Cerebellar nuclear complex (tissue), 1 donor: Measurements from ENCODE around the gene VAC14.
A peak's percentile ranks its signal among the peaks of the same experiment; 100 is the strongest.
"Not testable (repeated sequence)": the region's sequence is repeated elsewhere in the genome, so short reads cannot be mapped to it uniquely, and the experiment has no call there.

ENCODE experiments used
- DNase-seq, 2 experiments: peaks; one replicate each; lab custom pipeline; 2025; lab: John Stamatoyannopoulos, UW

The VAC14 gene

DNA sequence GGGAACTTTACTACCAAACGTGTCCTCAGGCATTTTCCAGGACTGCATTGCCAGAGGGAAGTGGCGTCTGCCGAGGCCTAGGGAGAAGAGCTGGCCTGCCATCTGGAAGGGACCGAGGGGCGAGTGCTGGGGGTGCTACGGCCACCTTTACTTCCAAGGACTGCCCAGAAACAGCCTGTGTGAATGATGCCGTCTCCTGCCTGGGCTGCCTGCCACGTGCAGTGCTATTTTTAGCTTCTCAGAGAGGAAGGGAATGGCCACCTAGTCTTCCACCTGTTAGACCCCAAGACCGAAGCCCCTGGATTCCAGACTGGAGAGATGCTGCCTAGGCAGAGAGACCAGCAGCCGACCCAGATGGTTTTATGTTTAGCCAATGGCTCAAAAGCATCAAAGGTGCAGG, 57.2 kb downstream of the VAC14 start:
- DNase-seq: peak in 1 of 2 experiments; percentile 31

DNA sequence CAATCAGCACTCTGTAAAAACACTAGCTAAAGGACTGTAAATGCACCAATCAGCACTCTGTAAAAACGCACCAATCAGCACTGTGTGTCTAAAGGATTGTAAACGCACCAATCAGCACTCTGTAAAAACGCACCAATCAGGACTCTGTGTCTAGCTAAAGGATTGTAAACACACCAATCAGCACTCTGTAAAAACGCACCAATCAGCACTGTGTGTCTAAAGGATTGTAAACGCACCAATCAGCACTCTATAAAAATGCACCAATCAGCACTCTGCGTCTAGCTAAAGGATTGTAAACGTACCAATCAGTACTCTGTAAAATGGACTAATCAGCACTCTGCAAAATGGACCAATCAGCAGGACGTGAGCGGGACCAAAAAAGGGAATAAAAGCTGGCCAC, 58.0 kb downstream of the VAC14 start:
- not testable (repeated sequence) for DNase-seq

DNA sequence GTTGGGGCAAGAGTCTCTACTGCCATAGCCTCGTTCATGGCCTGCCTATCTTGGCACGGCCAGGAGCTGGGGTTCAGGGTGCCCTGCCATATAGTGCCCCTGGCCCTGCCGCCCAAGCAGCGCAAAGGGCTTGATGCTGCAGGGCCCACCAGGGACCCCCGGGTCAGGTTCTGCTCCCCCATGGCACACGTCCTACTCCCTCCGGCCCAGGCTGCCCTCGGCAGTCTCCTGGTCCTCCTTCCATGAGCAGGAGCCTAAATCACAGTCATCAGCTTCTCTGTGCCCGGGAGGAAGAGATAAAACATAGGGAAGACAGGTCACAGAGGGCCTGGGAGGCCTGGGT, 59.2 kb downstream of the VAC14 start:
- no peak for DNase-seq

DNA sequence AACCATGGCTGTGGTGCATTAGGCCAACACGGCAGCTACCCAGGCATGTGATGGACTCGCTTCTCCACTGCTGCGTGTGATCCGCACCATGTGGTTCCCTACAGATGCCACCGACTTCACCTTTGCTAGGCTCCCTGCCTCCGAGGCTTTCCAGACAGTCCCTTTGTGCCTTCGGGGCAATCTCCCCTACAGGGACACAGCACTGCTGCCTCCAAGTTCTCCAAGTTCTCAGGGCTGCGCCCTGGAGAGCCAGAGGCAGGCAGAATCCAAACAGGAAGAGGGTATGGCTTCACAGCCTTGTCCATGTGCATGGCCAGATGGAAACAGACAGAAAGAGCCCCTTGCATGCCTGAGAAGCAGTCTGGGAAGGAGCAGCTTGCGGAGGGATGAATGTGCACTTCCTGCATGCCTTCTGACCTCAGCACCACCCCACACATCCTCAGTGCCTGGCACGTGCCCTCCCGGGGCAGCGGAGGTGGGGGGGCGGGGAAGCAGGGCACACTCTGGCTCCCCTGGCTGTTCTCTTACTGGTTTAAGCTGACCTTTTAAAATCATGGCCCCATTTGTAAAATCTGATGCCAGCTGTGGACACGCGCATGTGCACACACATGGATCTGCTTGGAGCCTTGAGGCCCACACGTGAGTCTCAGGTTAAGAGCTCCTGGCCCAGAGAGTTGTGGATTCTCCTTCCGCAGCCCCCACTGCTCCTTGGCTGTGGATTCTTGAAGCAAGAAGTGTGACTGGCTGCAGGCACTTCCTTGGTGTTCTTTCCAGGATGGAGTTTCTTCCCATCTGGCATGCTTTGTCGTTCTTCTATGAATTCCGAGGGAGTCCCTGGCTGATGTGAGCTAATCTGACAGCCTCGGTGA, 59.8 kb downstream of the VAC14 start:
- no peak for DNase-seq

DNA sequence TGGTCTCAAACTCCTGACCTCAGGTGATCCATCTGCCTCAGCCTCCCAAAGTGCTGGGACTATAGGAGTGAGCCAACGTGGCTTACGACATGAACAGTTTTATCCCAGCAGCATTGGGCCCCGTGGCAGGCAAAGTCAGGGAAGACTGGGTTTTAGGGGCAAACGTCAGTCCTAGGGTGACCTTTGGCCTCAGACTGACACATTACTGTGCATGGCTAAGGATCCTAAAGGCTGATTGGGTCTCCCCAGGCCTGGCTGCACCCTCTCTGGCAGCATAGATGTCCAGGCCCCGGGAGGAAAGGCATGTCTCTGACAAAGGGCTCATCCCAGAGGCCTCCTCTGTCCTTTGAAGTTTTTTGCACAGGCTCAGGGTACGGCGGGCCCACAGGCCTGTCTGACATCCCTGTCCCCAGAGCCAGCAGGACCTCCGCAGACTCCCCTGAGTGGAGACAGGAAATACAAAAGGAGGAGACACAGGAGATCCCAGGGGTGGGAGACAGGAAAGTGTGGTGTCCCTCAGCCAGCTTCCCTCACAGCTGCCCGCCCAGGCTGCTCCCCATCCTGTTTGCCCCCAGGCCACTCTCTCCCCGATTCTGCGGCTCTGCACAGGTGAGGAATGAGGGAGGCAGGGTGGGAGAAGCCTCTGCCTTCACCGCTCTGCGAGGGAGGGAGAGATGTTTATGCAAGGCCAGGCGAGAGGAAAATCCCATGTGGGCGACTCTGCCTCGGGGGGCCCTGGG, 60.6 kb downstream of the VAC14 start:
- no peak for DNase-seq

DNA sequence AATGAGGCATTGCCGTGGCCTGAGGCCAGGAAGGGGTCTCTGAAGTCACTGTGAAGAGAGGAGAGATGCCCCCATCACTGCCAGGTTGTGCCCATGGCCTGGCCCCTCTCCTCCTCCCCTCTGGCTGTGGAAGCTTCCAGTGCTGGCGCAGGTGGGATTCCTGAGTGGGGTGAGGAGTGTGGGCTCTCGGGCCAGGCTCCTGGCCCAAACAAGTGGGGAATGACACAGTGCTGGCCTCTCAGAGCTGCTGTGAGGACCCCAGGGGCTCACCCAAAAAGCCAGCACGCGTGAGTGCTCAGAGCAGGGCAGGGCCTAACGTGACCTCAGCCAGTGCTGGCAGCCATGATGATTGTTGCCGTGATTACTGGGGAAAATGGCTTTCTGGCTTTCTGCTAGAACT, 61.6 kb downstream of the VAC14 start:
- no peak for DNase-seq

DNA sequence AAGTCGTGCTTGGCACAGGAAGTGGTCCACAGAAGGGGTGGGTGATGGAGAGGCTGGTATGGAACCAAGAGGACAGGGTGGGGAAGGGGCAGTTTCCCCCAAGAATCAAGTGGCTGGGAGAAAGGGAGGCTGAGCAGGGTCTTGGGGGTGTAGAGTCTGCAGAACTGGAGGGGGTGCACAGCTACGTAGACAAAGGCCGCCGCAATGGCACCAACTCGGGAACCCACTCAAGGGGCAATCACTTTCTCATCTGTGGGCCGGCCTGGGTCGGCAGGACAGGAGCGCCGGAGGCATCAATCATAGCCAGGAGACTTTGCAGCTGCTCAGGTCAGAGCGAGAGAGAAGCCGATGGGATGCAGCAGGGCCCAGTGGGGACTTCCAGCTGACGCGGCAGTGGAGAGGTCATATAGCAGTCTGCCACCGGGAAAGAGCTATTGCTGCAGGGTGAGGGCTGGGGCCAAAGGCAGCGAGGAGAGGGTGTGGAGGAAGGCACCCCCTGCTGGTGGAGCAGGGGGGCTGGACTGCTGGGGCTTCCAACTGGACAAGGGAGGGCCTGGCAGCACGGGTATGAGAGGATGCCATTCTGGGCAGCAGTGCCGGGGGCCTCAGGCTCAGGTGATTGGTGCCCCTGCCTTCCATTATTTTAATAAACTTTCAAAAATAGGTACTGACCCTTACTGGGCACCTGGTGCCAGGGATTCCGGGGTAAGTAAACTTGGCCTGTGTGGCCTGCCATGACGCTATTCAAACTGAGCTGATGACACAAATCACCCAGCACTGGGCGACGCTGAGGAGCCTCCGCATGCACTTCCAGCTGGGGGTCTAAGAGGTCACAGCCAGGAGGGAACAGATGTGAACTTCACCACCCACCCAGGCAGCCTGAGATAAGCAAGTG, 62.6 kb downstream of the VAC14 start:
- no peak for DNase-seq

DNA sequence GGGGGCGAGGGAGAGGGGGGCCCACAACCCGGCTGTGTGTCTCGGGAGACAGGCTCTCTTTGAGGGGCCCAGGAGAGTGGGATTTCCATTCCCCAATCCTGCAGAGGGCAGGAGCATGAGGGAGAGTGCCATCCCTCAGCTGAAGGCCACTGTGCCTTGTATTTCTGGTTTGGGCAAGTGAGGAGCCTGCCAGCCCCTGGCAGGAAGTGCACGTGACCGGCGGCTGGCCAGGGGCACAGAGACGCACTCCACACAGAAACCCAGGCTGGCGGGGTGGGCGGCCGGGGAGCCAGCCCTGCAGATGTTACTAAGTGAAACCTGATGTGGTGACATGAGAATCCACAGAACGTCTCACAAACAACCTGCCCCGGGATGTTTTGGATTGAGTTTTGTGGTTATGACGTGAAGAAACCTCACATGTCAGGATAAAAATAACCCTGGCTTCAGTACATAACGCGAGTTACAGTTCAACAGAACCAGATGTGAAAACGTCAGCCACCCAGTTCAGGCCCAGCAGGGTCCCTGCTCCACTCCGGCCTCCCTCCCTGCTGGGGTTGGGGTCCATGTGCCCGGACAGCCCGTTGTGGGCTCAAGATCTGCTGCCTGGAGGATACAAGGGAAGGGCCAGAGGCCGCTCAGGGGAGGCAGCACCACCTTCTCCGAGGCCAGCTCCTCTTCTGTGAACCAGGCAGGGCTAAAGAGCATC, 63.4 kb downstream of the VAC14 start:
- DNase-seq: no peak

DNA sequence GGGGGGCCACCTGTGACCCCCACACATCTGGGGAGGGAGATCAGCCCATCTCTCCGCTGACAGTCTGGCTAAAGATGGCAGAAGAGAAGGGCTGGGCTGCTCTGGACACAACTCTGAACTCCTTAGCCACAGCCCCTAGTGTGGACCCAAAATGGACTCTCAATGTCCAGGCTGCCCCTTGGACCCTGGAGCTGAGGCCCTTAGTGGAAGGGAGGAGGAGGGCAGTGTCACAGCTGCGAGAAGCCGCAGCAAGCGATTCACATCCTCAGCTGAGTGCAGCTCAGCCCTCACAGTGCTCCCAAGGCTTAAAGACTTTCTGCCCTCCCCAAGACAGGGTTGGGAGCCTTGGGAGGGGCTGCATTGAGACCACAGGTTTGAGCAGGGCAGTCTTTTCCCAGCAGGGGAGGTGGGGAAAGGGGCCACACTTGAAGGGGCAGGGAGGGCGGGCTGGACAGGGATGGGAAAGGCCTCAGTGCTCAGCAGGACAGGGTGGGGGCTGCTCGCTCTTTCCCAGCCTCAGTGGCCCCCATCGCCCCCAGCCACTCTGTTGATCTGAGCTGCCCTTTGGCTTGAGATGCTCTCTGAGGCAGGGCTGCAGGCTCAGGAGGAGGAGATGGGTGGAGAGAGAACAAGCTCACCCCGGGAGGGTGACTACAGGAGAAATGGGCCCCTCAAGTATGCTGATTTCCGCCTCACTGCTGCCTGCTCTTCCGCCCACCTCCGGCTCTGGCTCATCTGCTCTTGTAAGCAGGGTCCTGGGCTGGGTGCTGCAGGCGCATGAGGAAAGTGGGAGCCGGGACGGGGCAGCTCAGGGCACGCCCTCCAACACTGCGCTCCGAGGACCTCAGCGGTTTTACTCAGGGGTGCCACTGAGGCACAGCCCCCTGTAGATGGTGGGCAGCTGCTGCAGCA, 64.2 kb downstream of the VAC14 start:
- no peak for DNase-seq

DNA sequence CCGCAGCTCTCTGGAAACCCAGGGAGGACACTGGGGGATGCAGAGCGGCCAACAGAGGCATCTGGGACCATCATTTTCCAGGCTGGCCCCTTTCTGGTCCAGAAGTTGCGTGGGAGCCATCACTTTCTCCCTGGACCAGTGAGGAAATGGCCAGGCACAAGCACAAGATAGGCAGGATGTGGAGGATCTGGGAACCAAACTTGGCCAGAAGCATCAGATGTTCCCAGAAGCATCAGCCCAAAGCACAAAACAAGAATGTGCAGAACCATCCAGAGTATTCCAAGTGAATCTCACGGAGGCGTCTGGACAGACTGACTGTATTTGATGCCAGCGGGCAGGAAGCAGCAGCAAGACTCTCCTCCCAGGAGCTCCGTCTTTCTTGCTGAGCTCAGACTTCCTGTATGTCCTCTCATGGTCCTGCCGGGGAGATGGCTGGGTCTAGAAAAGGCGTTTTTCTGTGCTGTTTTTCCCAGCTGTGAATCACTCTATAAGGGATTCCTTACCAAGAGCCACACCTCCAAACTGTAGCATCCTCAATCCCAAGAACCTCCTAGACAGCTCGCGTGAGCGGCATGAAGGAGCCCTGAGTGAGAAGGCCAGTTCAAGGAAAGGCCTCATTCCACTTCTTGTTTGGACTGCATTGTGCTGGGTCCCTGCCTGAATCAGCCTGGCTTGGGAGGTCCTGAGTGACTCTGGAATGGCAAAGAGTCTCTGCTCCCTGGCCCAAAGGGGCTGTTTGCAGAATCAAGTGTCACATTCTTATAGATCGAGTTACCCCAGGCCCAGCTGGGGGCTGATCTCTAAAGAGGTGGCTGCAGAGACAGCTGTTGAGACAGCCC, 65.6 kb downstream of the VAC14 start:
- DNase-seq: no peak

DNA sequence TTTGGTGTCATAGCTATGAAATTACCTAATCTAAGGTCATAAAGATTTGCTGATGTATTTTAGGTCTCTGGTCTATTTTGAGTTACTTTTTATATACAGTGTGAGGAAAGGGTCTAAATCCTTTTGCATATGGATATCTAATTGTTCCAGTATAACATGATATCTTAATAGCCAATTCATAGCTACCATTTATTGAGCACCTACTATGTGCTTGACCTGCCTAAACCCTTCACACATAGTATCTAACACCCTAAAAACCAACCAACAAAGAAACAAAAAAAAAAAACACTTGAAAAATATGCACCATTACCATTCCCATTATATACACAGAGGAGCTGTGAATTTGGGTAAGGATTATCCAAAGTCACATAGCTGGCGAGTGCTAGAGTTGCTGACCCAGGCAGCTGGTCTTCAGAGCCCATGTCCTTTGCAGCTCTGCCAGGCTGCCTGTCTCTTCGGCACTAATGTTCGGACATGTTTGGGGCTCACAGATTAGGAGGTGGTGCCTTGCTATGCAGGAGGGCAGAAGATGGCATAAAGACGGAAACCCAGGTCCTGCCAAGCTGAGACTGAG, 66.3 kb downstream of the VAC14 start:
- no peak for DNase-seq

DNA sequence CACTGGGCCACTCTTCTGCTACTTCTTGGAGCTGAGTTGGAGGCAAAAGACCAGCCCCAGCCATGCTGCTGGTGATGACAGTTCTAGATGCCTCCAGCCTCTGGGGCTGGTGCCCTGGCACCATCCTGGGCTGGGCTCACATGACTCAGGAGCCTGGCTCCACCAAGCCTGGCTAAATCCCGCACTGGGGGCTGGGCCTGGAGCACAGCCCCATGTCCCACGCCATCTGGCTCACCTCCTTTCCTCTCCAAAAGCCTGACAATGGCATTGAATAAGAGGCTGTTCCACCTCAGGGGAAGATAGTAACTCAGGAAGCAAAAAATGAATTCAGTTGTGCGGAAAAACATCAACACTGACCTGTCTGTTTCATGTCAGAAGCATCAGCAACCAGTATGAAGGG, 70.0 kb downstream of the VAC14 start:
- peak; percentile 59 to 90 for DNase-seq

DNA sequence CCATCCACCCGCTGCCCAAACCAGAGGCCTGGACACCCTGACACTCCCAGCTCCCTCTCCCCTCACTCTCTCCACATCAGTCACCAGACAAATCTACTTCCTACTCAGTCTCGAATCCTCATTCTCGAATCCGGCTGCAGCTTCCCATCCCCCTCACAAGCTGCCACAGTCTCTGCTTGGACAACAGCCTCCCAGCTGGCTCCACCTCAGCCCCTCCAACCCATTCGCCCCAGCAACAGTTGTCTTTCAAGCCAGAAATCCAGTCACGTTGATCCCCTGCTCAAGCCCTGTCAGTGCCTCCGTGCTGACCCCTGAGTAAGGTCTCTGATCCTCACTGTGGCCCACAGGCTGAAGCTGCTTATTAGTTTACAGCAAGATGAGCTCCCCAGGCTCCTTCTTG, 70.9 kb downstream of the VAC14 start:
- no peak for DNase-seq

DNA sequence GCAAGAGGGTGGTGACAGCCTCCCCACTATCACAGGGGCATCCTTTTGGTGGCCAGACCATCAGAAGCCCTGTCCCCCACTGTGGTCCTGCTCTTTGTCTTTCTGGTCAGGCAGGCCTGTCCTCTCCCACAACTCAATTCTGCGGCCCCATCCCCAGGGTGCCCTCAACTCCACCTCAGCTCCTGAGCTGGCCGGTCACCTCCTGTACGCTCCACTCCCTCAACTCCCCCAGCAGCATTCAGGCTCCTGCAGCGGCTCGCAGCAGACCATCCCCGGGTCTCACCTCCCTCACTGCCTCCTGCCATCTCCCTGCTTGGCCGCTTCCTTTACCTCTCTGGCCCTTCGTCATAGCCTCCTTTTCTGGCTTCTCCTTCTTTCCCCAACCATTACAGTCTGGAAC, 71.7 kb downstream of the VAC14 start:
- DNase-seq: no peak

DNA sequence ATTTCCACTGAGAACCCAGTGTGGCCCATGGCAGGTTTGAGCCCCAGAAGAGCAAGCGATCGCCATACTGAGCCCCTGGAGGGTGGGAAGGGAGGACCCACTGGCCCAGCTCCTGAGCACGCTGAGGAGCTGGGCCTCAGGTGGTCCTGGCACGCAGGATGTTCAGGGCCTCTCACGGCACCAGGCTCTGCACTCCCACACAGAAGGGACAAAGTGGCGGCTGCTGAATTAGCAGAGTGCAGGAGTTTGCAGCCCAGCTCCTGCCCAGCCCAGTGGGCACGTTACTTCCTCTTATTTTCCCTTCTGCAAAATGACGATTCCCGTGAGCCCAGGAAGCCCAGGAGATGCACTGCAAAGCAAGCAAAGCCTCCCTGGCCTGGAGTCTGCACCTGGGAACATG, 72.8 kb downstream of the VAC14 start:
- no peak for DNase-seq

DNA sequence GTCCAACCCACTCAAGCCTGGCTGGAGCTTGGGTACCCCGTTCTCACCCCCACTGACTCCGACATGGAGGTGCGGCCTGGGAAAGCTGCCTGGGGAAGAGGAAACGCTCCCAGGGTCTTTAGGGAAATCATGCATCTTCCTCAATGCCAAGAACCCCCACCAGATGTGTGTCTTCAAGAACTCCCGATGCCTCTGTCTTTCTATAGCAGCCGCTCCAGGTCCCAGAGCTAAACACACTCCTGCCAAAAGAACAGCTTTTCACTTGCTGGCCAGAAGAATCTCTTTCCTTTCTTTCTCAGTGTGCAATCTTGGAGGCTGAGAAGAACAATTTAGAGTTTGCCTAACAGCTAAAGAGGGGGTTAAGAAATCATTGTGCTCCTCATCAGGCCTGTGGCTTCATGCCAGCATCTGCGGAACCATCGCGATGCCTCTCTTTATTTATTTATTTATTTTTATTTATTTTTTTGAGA, 74.0 kb downstream of the VAC14 start:
- DNase-seq: no peak

DNA sequence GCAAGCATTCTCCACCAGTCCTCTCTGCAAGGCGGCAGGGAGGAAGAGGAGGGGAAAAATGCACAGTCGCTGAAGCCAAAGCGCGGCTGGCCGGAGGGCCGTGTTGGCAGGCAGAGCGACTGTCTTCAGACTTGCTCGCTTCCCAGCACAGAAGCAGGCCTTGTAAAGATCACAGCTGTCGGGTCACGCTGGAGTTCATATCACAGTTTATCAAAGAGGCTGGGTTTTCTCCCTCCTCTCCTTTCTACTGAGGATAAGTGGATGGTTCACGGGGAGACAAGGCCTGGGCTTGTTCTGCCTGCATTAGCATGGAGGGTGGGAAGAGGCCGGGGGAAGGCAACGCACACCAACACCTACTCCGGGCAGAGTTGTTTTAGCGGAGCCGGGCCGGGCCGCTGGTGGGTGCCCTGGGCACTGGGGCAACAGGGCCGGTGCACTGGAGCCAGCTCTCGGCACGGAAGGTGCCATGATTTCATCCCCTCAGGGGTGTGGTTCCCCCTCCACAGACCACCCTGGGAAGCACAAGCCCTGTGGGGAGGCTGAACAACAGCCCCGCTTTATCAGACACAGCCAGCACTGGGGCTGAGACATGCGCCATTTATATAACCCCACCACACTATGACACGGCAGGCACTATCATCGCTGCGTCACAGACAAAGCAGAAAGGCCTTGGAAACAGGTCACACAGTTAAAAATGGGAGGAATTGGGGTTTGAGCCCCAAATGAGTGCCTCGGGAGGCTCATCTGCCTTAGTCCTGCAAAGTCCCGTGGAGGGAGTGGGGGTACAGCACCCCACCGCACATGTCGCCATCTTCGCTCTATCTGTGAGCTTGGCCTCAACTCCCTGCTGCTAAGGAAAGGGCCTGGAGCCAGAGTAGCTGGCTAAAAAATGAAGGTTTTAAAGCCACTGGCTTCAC, 74.8 kb downstream of the VAC14 start:
- no peak for DNase-seq
